Inferior parietal cortex (tissue), 1 donor: ENCODE data around the gene TMOD4.

Source experiments
- DNase-seq: peaks from one replicate; pipeline ENCODE4 v3.0.0-alpha.2; 2016; ENCODE audit errors: extremely low spot score

TMOD4 gene

GRCh38 chr1:151175041-151175741 is 590 bp downstream of the TMOD4 start:
- peak; percentile 67 for DNase-seq

DNA sequence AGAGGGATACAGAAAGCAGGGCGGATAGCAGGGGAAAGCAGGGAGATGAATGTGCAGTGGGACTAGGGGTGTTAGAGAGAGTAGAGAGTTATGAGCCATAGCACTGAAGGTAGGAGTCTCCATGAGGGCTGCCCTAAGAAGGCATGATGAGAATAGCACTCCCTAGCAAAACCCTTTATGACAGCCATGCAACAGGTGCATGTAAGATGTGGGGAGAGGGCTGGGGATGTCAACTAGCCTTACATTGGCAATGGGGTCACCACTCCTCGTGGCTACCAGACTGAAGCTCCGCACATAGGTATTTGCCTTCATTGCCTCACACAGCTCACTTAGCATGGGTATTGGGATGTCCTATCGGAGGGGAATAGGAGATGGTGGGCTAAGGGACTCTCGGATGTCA is 4.6 kb downstream of the TMOD4 start:
- no peak for DNase-seq

GRCh38 chr1:151167116-151167515 is 8.7 kb downstream of the TMOD4 start:
- DNase-seq: no peak

DNA sequence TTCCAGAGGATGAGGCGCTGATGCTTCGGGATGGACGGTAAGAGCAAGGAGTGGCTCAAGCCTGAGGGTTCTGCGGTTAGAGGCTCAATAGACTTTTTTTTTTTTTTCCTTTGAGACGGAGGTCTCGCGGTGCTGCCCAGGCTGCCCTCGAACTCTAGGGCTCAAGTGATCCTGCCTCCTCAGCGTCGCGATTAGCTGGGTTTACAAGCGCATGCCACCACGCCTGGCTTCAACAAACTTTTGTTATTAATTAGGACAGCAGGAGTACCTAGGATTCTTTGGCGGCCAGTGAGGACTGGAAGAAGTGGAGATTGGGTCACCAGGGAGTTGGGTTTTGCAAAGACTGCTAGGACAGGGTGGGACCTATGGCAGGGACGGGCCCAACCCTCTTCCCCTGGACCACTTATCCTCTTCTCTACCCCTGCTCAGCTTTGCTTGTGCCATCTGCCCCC is 9.2 kb downstream of the TMOD4 start:
- no peak for DNase-seq

GRCh38 chr1:151165738-151166504 is 9.9 kb downstream of the TMOD4 start, which contains the start of the genes LYSMD1 and SCNM1:
Gene LYSMD1, minus strand, starts transcription at chr1:151165902. Its CDS starts 644 bp downstream, at chr1:151165258.
Gene SCNM1, plus strand, starts transcription at chr1:151166144. Its CDS starts 9 bp downstream, at chr1:151166153.
- DNase-seq: peak; percentile 100

GRCh38 chr1:151165281-151165737 is 10.5 kb downstream of the TMOD4 start:
- peak; percentile 42 for DNase-seq

GRCh38 chr1:151164732-151165280 is 11.0 kb downstream of the TMOD4 start:
- DNase-seq: no peak

DNA sequence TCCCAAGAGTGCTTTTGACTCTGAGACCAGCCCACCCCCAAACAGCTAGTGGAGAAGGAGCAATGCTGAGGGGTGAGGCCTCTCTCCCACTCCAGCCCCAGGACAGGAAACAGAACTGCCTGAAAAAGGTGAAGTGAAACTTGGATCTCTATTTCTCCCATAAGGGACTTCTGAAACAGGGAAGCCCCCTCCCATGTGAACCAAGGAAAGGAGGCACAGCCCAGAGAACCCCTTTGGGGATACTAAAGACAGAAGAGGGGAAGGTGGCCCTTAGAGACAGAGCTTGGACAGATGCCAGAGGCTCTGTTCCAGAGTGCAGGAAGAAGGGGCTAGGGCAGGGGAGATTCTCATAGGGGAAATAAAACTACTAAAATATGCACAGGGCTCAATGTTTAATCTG is 16.4 kb downstream of the TMOD4 start:
- DNase-seq: no peak

- no peak for DNase-seq
These were observed 17.0 kb downstream of the TMOD4 start for GRCh38 chr1:151158751-151159251.

- no peak for DNase-seq
These were observed 17.5 kb downstream of the TMOD4 start for GRCh38 chr1:151158326-151158725.

GRCh38 chr1:151157067-151157531 is 18.7 kb downstream of the TMOD4 start:
- no peak for DNase-seq

DNA sequence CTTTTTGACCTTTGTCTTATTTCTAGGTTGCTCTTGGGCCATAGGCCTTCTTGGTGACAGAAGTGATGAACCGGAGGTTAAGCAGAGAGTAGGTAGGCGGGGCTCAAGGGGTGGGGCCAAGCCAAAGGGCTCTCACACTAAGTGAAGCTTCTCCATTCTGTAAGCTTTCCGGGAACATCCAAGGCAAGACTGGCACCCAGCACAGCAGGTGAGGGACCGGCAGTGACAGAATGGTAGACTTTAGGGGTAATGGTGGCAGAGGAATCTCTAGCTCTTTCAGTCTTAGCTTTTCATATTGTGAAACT is 19.3 kb downstream of the TMOD4 start, which contains the start of gene TNFAIP8L2:
Gene TNFAIP8L2 (plus strand): TSS at position 135 of the 305 bp plus-strand sequence. CDS start 2,049 bp downstream, outside the sequence.
- DNase-seq: no peak

GRCh38 chr1:151147665-151148064 is 28.1 kb downstream of the TMOD4 start:
- DNase-seq: no peak

- no peak for DNase-seq
These were observed 28.7 kb downstream of the TMOD4 start for GRCh38 chr1:151147132-151147503.

GRCh38 chr1:151146412-151147131 is 29.2 kb downstream of the TMOD4 start, which contains the start of gene SEMA6C:
Gene SEMA6C, minus strand, starts transcription at chr1:151146631. Its CDS starts 4,010 bp downstream, at chr1:151142621.
- DNase-seq: peak; percentile 94

GRCh38 chr1:151146072-151146411 is 29.7 kb downstream of the TMOD4 start:
- no peak for DNase-seq

GRCh38 chr1:151145304-151146071 is 30.3 kb downstream of the TMOD4 start:
- peak; percentile 25 for DNase-seq

DNA sequence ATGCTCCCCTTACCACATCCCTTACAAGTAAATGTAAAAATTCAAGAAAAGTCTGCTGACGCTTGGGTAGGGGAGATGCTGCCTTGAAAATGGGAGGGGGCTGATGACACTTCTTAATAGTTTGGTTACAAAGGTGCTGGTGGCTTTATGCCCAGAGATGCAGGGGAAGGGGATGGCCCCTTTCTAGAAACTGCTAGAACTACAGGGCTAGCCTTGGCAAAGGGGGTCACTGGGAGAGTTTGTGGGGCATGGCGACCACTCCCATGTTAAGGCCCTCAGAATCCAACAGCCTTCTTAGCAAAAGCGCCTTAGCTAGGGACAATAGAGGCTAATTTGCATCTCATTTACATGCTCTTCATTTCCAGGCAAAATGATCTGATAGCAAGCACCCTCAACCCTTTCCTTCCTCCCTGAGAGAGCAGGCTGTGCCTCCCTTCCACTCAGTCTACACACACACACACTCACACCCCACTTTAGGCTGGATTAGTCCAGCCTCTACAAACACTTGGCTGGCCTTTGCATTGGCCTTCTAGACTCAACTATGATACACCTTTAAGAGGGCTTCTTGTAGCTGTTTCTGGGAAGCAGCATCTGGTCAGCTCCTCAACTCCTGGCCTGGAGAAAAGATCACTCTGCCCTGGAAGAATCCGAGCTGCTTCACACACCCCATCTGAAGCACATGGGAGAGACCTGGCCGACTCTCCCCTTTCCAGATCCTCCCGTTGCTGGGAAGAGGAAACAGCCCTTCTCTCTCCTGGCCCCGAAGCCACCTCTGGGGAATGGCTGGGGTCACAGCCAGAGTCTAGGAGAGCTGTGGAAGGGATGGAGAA is 31.1 kb downstream of the TMOD4 start:
- DNase-seq: no peak

DNA sequence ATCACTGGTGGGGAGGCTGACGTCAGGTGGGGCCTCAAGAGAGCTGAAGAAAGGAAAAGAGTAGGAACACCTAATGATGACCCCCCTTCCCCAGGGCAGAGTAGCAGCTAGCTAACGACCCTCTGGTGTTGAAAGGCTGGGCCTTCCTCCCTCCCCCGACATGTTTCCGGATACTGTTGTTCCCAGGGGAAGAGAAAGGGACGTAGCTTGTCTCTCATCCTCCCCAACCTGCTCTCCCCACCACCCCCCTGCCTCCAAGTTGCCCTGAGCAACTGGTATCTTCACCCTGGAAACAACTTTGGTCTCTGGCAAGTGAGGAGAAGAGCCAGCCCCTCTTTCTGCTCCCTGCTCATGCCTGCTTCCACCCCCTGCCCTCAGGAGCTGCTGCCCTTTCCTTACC is 31.8 kb downstream of the TMOD4 start:
- no peak for DNase-seq

DNA sequence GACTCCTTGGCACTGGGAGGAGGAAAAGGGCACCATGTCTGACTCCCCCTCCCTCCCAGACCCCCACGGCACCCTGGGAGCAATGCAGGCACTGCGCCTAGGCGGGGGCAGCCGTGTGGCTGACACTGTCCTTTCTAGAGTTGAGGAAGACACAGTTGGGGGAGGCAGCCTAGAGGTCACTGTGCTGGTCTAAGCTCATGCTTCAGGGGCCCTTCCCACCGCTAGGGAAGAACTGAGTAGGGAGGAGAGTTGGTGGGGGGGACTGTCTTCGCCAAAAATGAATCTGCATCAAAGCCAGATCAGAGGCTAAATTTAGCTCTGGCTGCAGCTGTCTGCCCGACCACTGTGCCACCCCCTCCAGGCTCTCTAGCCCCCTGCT is 32.7 kb downstream of the TMOD4 start:
- DNase-seq: no peak
